Activated naive CD8-positive, alpha-beta T cell treated with anti-CD3 and anti-CD28 coated beads, Interleukin-2, amount 50 U/mL, for 24 hours (primary cell): Measurements from ENCODE around the gene MUS81.

Experiments
- ATAC-seq: fragments of 150-1000 bp; cut with Tn5 transposase; one replicate; pipeline ENCODE4 v1.10.0; 2021
- DNase-seq: peaks from one replicate; pipeline ENCODE4 v3.0.0; 2021
- H3K27ac Mint-ChIP-seq: one replicate; pipeline ENCODE4 v1.8.0; 2021; ENCODE audit warnings: mild to moderate bottlenecking, mixed read lengths
- H3K27me3 Mint-ChIP-seq: one replicate; pipeline ENCODE4 v1.8.0; 2021; ENCODE audit warnings: mixed read lengths
- H3K36me3 Mint-ChIP-seq: one replicate; pipeline ENCODE4 v1.8.0; 2021; ENCODE audit warnings: low read depth, mixed read lengths
- H3K4me1 Mint-ChIP-seq: one replicate; pipeline ENCODE4 v1.8.0; 2021; ENCODE audit warnings: mixed read lengths
- H3K4me3 Mint-ChIP-seq: one replicate; pipeline ENCODE4 v1.8.0; 2021; ENCODE audit warnings: mild to moderate bottlenecking, moderate library complexity, mixed read lengths
- H3K9me3 Mint-ChIP-seq: one replicate; pipeline ENCODE4 v1.8.0; 2021; ENCODE audit warnings: mixed read lengths

The MUS81 gene

DNA sequence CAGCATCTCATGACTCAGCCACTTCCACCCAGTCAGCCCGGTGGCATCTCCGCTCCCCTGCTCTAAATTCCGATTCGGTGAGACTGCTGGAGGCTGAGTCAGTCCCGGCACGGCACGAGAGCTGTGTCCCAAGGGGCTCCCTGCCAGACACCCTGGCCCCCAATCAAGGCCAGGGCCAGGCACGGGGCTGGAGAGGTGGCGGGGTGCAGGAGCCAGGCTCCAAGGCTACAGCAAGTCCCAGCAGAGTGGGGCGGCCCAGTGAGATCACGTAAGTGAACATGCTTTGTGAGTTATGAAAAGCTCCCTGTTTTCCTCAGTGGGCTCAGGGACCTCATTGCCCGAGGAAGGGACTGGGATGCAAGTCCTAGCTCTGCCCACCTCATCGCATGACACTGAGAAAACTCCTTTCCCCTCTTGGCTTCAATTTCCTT, 55.6 kb downstream of the MUS81 start:
- no peaks in the 10 kb centered on the region for H3K27me3 Mint-ChIP-seq
- no peak for DNase-seq
- no peak for ATAC-seq
- H3K36me3 Mint-ChIP-seq, result no peaks in the 10 kb centered on the region
- H3K4me1 Mint-ChIP-seq, result peaks cover 47% of the 10 kb centered on the region
- no peak overlapping the region for H3K27ac Mint-ChIP-seq
- no peak overlapping the region for H3K4me3 Mint-ChIP-seq
- no peaks in the 10 kb centered on the region for H3K9me3 Mint-ChIP-seq
